Measurements from ENCODE around the gene TRIML2. TPM values are rescaled to one million over a fixed set of nuclear protein-coding genes. Genes with fewer than 3 reads are reported as not detected.

The TRIML2 gene
- polyA plus RNA-seq, 1 experiment: 0.07 TPM

GRCh38 chr4:188110036-188110435 lies 633 bp upstream of the TRIML2 start:
- DNase-seq (ENCODE audit: low read depth, low spot score): no peak
- Histone ChIP-seq H3K4me3 (ENCODE audit: low read depth, low read length) (no peak overlapping the region), H3K27ac (ENCODE audit: low read depth, low read length) (no peak overlapping the region), H3K27me3 (ENCODE audit: control insufficient read depth, insufficient read depth, low read length) (no peaks in the 10 kb centered on the region), H3K9me3 (ENCODE audit: control insufficient read depth, insufficient read depth, low read length) (peaks cover 25% of the 10 kb centered on the region)
- no peak for TF ChIP-seq CTCF (IDR thresholded peaks at IDR 0.05; ENCODE audit: low read depth, low read length)
- CTCF ChIA-PET: no interaction called here
- POLR2A ChIA-PET: no interaction called here

- CTCF ChIA-PET: no interaction called here
- no peaks in the 10 kb centered on the region for H3K27me3 ChIP-seq (ENCODE audit: control insufficient read depth, insufficient read depth, low read length)
- no peak overlapping the region for H3K4me3 ChIP-seq (ENCODE audit: low read depth, low read length)
- no peak for DNase-seq (ENCODE audit: low read depth, low spot score)
- POLR2A ChIA-PET: no interaction called here
- H3K27ac ChIP-seq (ENCODE audit: low read depth, low read length): no peak overlapping the region
- no peak for TF ChIP-seq CTCF (IDR thresholded peaks at IDR 0.05; ENCODE audit: low read depth, low read length)
- H3K9me3 ChIP-seq (ENCODE audit: control insufficient read depth, insufficient read depth, low read length): peaks cover 27% of the 10 kb centered on the region
Observed at GRCh38 chr4:188107931-188108843, 1.2 kb downstream of the TRIML2 start.

GRCh38 chr4:188106454-188106853 lies 2.9 kb downstream of the TRIML2 start:
- H3K27me3 ChIP-seq (ENCODE audit: control insufficient read depth, insufficient read depth, low read length): no peaks in the 10 kb centered on the region
- ChIA-PET POLR2A (no interaction called here), CTCF (no interaction called here)
- H3K27ac ChIP-seq (ENCODE audit: low read depth, low read length): no peak overlapping the region
- H3K9me3 ChIP-seq (ENCODE audit: control insufficient read depth, insufficient read depth, low read length): peaks cover 23% of the 10 kb centered on the region
- no peak overlapping the region for H3K4me3 ChIP-seq (ENCODE audit: low read depth, low read length)
- no peak for DNase-seq (ENCODE audit: low read depth, low spot score)
- TF ChIP-seq CTCF (IDR thresholded peaks at IDR 0.05; ENCODE audit: low read depth, low read length): no peak

- H3K9me3 ChIP-seq (ENCODE audit: control insufficient read depth, insufficient read depth, low read length): peaks cover 26% of the 10 kb centered on the region
- H3K27me3 ChIP-seq (ENCODE audit: control insufficient read depth, insufficient read depth, low read length): no peaks in the 10 kb centered on the region
- ChIA-PET POLR2A (no interaction called here), CTCF (no interaction called here)
- TF ChIP-seq CTCF (IDR thresholded peaks at IDR 0.05; ENCODE audit: low read depth, low read length): no peak
- no peak overlapping the region for H3K4me3 ChIP-seq (ENCODE audit: low read depth, low read length)
- DNase-seq (ENCODE audit: low read depth, low spot score): no peak
- no peak overlapping the region for H3K27ac ChIP-seq (ENCODE audit: low read depth, low read length)
Observed at GRCh38 chr4:188092824-188093223, 16.6 kb downstream of the TRIML2 start.

GRCh38 chr4:188086858-188087257 lies 22.5 kb downstream of the TRIML2 start:
- Histone ChIP-seq H3K4me3 (ENCODE audit: low read depth, low read length) (no peak overlapping the region), H3K9me3 (ENCODE audit: control insufficient read depth, insufficient read depth, low read length) (peaks cover 23% of the 10 kb centered on the region), H3K27ac (ENCODE audit: low read depth, low read length) (no peak overlapping the region), H3K27me3 (ENCODE audit: control insufficient read depth, insufficient read depth, low read length) (no peaks in the 10 kb centered on the region)
- ChIA-PET POLR2A (no interaction called here), CTCF (no interaction called here)
- no peak for DNase-seq (ENCODE audit: low read depth, low spot score)
- no peak for TF ChIP-seq CTCF (IDR thresholded peaks at IDR 0.05; ENCODE audit: low read depth, low read length)

Measured in AG04450 (cell line).